Thyroid gland (tissue), 4 donors: ENCODE results near the gene NFASC. TPM values are rescaled to one million over a fixed set of nuclear protein-coding genes. Genes with fewer than 3 reads are reported as not detected.

Source experiments
- DNase-seq, 2 donors: peaks; one replicate each; pipeline ENCODE4 v3.0.0-alpha.2; 2019
- H3K27ac ChIP-seq, 3 donors: fragments of 200-600 bp; sonication (generic); 1 replicate in 2 of 3; 2 replicates in 1 of 3; pipeline ENCODE4 v1.5.1; 2016 to 2019; ENCODE audit warnings: mild to moderate bottlenecking in 1 of 3, moderate library complexity in 1 of 3
- H3K27me3 ChIP-seq: fragments of 200-600 bp; sonication (generic); one replicate; pipeline ENCODE4 v1.5.1; 2019
- H3K36me3 ChIP-seq, 2 donors: fragments of 200-600 bp; sonication (generic); one replicate each; pipeline ENCODE4 v1.5.1; 2016 to 2019
- H3K4me1 ChIP-seq, 2 donors: fragments of 200-600 bp; sonication (generic); one replicate each; pipeline ENCODE4 v1.5.1; 2017 to 2019
- H3K4me3 ChIP-seq, 3 donors: fragments of 200-600 bp; sonication (generic); replicated peaks in 1 of 3; 1 replicate in 2 of 3; 2 replicates in 1 of 3; pipeline ENCODE4 v1.5.1; 2016; ENCODE audit warnings: mild to moderate bottlenecking in 1 of 3
- H3K9me3 ChIP-seq: fragments of 200-600 bp; sonication (generic); one replicate; pipeline ENCODE4 v1.5.1; 2017
- POLR2A ChIP-seq, 2 donors: fragments of 450-650 bp; IDR thresholded peaks; one replicate each; pipeline ENCODE4 v1.6.1; 2017; ENCODE audit warnings: antibody characterized with exemption in 2 of 2, mild to moderate bottlenecking in 2 of 2, moderate library complexity in 1 of 2
- WGBS, 2 donors: methylation state at CpG; one replicate each; pipeline ENCODE4 v1.1.5; 2017; 5-methylcytosine and 5-hydroxymethylcytosine counted together
- intact Hi-C: fragments of 100-400 bp; cut with DNase I; formaldehyde crosslinking; loops from one replicate; pipeline ENCODE4 v1.15.1; 2023
- total RNA-seq, 4 donors: library from RNA; depleted of rRNA; stranded (reverse); fragments of >200 nt; gene quantifications; one replicate each; pipeline ENCODE4 v1.2.3, GENCODE V29; 2016
- TF ChIP-seq, protein P1 (sequence below), 6 experiments: fragments of 200-600 bp in 3 of 6; fragments of 450-650 bp in 3 of 6; sonication (generic) in 3 of 6; IDR thresholded peaks; one replicate each; pipeline ENCODE4 v1.5.1; 2016 to 2019; ENCODE audit warnings: antibody characterized with exemption in 6 of 6, mild to moderate bottlenecking in 2 of 6, inconsistent platforms in 1 of 6, moderate library complexity in 1 of 6

The NFASC gene
- total RNA-seq, 4 donors from 2014 or later, result 3.6 to 9.4 (median 3.9) TPM

DNA sequence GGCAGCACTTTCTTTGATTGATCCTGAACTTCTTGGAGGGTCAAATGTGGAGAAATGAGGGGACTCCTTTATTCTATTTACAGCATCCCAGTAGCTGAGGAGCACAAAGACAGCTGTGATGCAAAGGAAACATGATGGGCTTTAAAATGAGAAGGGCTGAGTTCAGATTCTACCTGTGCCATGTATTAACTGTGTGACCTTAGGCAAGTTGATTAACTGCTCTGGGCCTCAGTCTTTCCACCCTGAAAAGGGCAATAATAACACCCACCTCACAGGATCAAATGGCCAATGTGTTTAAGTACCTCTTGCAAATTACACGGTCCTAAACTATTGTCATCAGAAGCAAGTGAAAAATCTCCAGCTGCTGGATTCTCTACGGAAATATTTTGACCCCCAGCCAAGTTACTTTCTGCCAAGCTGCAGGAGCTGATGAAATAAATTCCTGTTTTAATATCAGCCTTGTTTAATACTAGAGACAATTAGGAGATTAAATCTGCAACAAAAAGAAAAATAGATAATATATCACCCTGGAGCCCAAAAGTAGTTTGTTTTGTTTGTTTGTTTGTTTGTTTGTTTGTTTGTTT, 197.9 kb downstream of the NFASC start:
- TF ChIP-seq, protein P1, sequence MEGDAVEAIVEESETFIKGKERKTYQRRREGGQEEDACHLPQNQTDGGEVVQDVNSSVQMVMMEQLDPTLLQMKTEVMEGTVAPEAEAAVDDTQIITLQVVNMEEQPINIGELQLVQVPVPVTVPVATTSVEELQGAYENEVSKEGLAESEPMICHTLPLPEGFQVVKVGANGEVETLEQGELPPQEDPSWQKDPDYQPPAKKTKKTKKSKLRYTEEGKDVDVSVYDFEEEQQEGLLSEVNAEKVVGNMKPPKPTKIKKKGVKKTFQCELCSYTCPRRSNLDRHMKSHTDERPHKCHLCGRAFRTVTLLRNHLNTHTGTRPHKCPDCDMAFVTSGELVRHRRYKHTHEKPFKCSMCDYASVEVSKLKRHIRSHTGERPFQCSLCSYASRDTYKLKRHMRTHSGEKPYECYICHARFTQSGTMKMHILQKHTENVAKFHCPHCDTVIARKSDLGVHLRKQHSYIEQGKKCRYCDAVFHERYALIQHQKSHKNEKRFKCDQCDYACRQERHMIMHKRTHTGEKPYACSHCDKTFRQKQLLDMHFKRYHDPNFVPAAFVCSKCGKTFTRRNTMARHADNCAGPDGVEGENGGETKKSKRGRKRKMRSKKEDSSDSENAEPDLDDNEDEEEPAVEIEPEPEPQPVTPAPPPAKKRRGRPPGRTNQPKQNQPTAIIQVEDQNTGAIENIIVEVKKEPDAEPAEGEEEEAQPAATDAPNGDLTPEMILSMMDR (IDR thresholded peaks at IDR 0.05), result no peak
- TF ChIP-seq POLR2A (IDR thresholded peaks at IDR 0.05), result no peak

DNA sequence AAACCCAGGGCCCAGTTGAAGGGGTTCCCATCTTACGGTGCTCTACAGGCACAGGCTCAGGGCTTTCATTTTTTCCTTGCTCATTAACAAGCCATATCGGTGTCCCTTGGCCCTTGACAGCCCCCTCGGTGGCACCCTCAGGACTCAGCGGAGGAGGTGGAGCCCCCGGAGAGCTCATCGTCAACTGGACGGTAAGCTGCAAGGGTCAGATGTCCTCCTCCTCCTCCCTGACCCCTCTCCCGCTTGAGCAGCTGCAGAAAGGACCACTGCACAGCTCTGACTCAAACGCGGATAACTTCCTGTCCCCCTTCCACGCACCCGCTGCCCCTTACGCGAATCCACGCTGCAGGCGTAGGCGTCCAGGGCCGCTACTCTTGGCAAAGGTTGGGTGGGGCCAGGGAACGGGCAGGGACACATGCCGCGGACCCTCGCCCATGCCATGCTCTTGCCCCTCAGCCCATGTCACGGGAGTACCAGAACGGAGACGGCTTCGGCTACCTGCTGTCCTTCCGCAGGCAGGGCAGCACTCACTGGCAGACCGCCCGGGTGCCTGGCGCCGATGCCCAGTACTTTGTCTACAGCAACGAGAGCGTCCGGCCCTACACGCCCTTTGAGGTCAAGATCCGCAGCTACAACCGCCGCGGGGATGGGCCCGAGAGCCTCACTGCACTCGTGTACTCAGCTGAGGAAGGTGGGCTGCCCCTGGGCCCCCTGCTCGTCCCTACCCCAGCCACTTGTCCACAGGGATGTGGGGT, 198.9 kb downstream of the NFASC start:
- H3K27me3 ChIP-seq, result no peaks in the 10 kb centered on the region
- H3K9me3 ChIP-seq, result no peaks in the 10 kb centered on the region
- no peaks in the 10 kb centered on the region for H3K4me1 ChIP-seq
- no peak overlapping the region for H3K27ac ChIP-seq
- no peak overlapping the region for H3K4me3 ChIP-seq
- no peaks in the 10 kb centered on the region for H3K36me3 ChIP-seq
- WGBS, 2 donors, result 82 to 91% methylated on average over 26 to 35 of the region's 42 CpGs
- no peak for TF ChIP-seq POLR2A (IDR thresholded peaks at IDR 0.05)
- TF ChIP-seq, protein P1 (IDR thresholded peaks at IDR 0.05), result no peak
- intact Hi-C loops, result no loop called here
- DNase-seq, result no peak

More for the DNA sequence above, 197.9 kb downstream of the NFASC start:
- Histone ChIP-seq H3K4me1 (no peaks in the 10 kb centered on the region), H3K36me3 (no peaks in the 10 kb centered on the region), H3K9me3 (no peaks in the 10 kb centered on the region), H3K27ac (no peak overlapping the region), H3K27me3 (no peaks in the 10 kb centered on the region), H3K4me3 (no peak overlapping the region)
- no peak for DNase-seq
- 13 to 16% methylated on average over 2 of the region's 2 CpGs for WGBS, 2 donors
- intact Hi-C loops, result no loop called here

GRCh38 chr1:205071028-205071409, 200.4 kb downstream of the NFASC start:
- DNase-seq, result no peak
- Histone ChIP-seq H3K27ac (no peak overlapping the region), H3K9me3 (no peaks in the 10 kb centered on the region), H3K36me3 (no peaks in the 10 kb centered on the region), H3K4me1 (no peaks in the 10 kb centered on the region), H3K4me3 (no peak overlapping the region), H3K27me3 (no peaks in the 10 kb centered on the region)
- intact Hi-C loops, result no loop called here
- TF ChIP-seq POLR2A (IDR thresholded peaks at IDR 0.05), result no peak
- TF ChIP-seq, protein P1 (IDR thresholded peaks at IDR 0.05), result no peak
- WGBS, 2 donors, result 94 to 100% methylated on average over 2 of the region's 2 CpGs

GRCh38 chr1:205071801-205072200, 201.1 kb downstream of the NFASC start:
- no peak overlapping the region for H3K27ac ChIP-seq
- no peaks in the 10 kb centered on the region for H3K4me1 ChIP-seq
- no peaks in the 10 kb centered on the region for H3K27me3 ChIP-seq
- H3K9me3 ChIP-seq, result no peaks in the 10 kb centered on the region
- no peak for TF ChIP-seq POLR2A (IDR thresholded peaks at IDR 0.05)
- TF ChIP-seq, protein P1 (IDR thresholded peaks at IDR 0.05), result no peak
- no peak for DNase-seq
- intact Hi-C loops, result no loop called here
- no peaks in the 10 kb centered on the region for H3K36me3 ChIP-seq
- 84 to 90% methylated on average over 10 to 11 of the region's 12 CpGs for WGBS, 2 donors
- no peak overlapping the region for H3K4me3 ChIP-seq

GRCh38 chr1:205072286-205072685, 201.6 kb downstream of the NFASC start:
- 84 to 91% methylated on average over 9 of the region's 9 CpGs for WGBS, 2 donors
- TF ChIP-seq POLR2A (IDR thresholded peaks at IDR 0.05), result no peak
- TF ChIP-seq, protein P1 (IDR thresholded peaks at IDR 0.05), result no peak
- Histone ChIP-seq H3K4me3 (no peak overlapping the region), H3K9me3 (no peaks in the 10 kb centered on the region), H3K27me3 (no peaks in the 10 kb centered on the region), H3K4me1 (no peaks in the 10 kb centered on the region), H3K36me3 (no peaks in the 10 kb centered on the region), H3K27ac (no peak overlapping the region)
- intact Hi-C loops, result no loop called here
- DNase-seq, result no peak
